ENCODE measurements around the gene OIT3.

DNA sequence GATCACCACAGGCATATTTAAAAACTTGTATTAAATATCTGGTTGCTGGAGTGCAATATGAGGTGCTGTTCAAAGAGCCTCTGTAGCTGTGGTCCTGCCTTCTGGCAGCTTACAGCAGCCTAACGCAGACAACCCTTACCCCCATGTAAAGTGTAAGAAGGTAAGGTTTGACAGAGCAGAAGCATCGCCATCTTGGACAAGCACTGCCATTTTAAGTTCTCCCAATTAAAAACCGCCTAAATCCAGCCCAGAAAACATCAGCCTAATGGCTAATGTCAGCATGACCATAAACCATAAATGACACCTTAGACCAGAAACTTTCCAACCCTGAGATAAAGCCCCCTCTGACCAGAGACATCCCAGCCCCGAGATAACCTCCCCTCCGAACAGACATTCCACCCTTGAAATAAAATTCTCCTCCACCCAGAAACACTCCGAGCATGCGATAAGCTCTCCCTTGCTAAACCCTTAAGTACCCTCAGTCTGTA lies 5.3 kb upstream of the OIT3 start:
- no peak for TF ChIP-seq CTCF (IDR thresholded peaks at IDR 0.05)
- TF ChIP-seq POLR2AphosphoS5 (IDR thresholded peaks at IDR 0.05): no peak
- TF ChIP-seq POLR2A (IDR thresholded peaks at IDR 0.05): no peak

All from prostate gland (tissue), 2 donors.